ENCODE data around the gene MAN1A1. TPM values are rescaled to one million over a fixed set of nuclear protein-coding genes. Genes with fewer than 3 reads are reported as not detected.

MAN1A1 gene
- total and polyA plus RNA-seq, 4 donors, result 11.7 to 60.4 (median 33.7) TPM

DNA sequence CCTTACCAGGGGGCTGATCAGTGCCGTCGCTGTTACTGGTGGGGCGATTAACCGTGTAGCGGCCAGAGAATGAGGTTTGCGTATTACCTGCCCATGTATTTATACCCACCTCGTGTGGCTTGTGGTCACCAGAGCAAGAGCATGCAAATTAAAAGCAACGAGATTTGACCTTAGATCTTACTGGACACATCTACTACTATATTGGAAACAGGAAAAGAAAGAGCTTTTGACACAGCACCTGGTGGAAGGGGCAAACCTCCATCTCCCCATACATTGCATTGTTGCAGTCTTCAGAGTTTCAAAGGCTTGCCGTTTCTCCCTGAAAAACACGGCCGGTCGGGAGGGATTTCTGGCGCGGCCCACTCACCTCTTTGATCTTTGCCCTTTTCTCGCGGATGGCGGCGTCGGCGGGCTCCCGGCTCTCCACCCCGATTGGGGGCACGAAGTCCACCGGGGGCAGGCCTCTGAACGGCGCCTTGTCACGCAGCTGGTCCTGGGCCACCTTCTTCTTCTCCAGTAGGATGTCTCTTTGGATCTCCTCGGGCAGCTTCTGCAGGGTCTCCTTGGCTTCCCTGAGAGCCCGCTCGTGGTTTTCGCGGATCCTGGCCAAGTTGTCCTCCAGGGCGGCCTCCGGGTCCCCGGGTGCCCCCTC lies 1.3 kb downstream of the MAN1A1 start:
- Histone ChIP-seq H3K4me3 (ENCODE audit: low read depth, low read length) (peak overlapping the region; percentile 79), H3K27me3 (ENCODE audit: control insufficient read depth, insufficient read depth, low read length) (peaks cover 7% of the 10 kb centered on the region), H3K9me3 (ENCODE audit: control insufficient read depth, insufficient read depth, low read length) (no peaks in the 10 kb centered on the region), H3K4me1 (ENCODE audit: control insufficient read depth, insufficient read depth, low read length) (peaks cover 7% of the 10 kb centered on the region), H3K36me3 (ENCODE audit: control insufficient read depth, insufficient read depth, low read length) (no peaks in the 10 kb centered on the region), H3K27ac (ENCODE audit: low read depth, low read length) (peak overlapping the region; percentile 3)
- 4% methylated on average over 28 of the region's 35 CpGs for WGBS (ENCODE audit: insufficient coverage)
- DNase-seq (ENCODE audit: low read depth in 4 of 6, low spot score in 6 of 6), result peak in 3 of 6 donors; percentile 11 to 33 (median 13)

DNA sequence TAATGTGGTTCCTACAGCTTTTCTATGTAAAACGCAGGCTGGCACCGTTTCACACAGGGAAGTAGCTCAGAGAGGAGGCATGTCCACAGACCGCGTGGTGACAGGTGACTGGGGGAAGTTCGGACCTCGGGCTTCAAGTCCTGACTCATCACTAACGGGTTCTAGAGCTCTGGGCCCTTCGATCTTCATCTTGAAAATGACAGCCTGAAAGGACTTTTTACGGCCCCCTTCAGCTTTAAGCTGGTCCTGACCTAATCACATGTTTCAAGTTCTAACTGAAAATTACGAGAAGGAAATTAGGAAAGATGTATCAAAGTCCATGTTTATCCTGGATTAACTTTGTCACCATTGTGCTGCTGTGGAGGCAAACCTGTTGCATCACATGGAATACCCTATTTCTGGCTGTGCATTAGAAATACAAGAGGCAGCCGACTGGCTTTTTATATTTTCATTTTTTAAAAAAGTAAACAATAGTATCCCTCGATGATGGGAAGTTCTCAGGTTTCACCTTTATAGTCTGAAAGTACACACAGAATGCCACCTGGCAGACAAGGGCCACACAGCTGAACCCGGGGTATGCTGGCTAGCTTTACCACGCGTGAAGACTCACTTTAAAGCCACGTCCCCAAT lies 2.0 kb downstream of the MAN1A1 start:
- peaks cover 7% of the 10 kb centered on the region for H3K4me1 ChIP-seq (ENCODE audit: control insufficient read depth, insufficient read depth, low read length)
- H3K4me3 ChIP-seq (ENCODE audit: low read depth, low read length), result peak overlapping the region; percentile 79
- peaks cover 7% of the 10 kb centered on the region for H3K27me3 ChIP-seq (ENCODE audit: control insufficient read depth, insufficient read depth, low read length)
- WGBS (ENCODE audit: insufficient coverage), result 60% methylated on average over 13 of the region's 16 CpGs
- no peaks in the 10 kb centered on the region for H3K9me3 ChIP-seq (ENCODE audit: control insufficient read depth, insufficient read depth, low read length)
- DNase-seq (ENCODE audit: low read depth in 4 of 6, low spot score in 6 of 6), result peak in 1 of 6 donors; percentile 21
- H3K36me3 ChIP-seq (ENCODE audit: control insufficient read depth, insufficient read depth, low read length), result no peaks in the 10 kb centered on the region
- no peak overlapping the region for H3K27ac ChIP-seq (ENCODE audit: low read depth, low read length)

DNA sequence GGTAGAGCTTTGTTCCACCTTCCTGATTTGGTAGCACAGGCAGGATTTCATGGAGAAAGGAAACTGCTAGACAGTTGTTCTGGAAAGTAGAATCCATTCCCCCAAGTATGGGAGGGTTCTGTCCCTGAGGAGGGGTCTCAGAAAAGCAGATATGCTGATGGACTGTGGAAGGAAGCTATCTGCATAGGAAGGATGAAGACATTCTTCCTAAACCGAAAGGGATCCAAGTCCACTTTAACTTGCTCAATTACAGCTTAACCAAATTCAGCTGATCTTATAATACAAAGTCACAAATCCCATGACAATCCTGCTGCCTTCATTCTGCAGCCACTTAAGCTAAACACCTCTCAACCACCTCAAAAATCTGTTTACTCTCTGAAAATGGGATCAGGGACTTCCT lies 2.6 kb downstream of the MAN1A1 start:
- WGBS (ENCODE audit: insufficient coverage), result 100% methylated on average over 1 of the region's 1 CpG
- Histone ChIP-seq H3K27ac (ENCODE audit: low read depth, low read length) (no peak overlapping the region), H3K36me3 (ENCODE audit: control insufficient read depth, insufficient read depth, low read length) (no peaks in the 10 kb centered on the region), H3K4me1 (ENCODE audit: control insufficient read depth, insufficient read depth, low read length) (peaks cover 7% of the 10 kb centered on the region), H3K4me3 (ENCODE audit: low read depth, low read length) (peak overlapping the region; percentile 19), H3K9me3 (ENCODE audit: control insufficient read depth, insufficient read depth, low read length) (no peaks in the 10 kb centered on the region), H3K27me3 (ENCODE audit: control insufficient read depth, insufficient read depth, low read length) (peaks cover 7% of the 10 kb centered on the region)
- DNase-seq (ENCODE audit: low read depth in 4 of 6, low spot score in 6 of 6), result peak in 1 of 6 donors; percentile 17

DNA sequence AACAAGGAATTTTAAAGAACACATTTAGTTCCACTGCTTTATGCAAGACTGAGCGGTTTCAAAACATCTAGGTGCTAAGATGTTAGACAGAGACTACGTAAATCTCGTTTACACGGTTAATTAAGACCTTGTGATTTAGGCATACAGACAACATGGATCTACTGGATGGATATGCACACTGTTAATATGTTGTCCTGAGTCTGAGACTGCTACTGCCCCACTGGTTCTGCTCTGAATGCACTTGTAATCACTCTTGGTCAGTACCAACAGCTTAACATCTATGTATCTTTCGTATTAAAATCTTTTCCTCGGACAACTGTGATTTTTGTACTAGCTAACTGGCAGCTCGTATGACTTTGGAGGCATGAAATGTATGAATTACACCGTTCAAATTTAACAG lies 3.1 kb downstream of the MAN1A1 start:
- peaks cover 7% of the 10 kb centered on the region for H3K4me1 ChIP-seq (ENCODE audit: control insufficient read depth, insufficient read depth, low read length)
- peak in 1 of 6 donors; percentile 26 for DNase-seq (ENCODE audit: low read depth in 4 of 6, low spot score in 6 of 6)
- peak overlapping the region; percentile 19 for H3K4me3 ChIP-seq (ENCODE audit: low read depth, low read length)
- H3K27me3 ChIP-seq (ENCODE audit: control insufficient read depth, insufficient read depth, low read length), result peaks cover 7% of the 10 kb centered on the region
- H3K27ac ChIP-seq (ENCODE audit: low read depth, low read length), result no peak overlapping the region
- no peaks in the 10 kb centered on the region for H3K9me3 ChIP-seq (ENCODE audit: control insufficient read depth, insufficient read depth, low read length)
- H3K36me3 ChIP-seq (ENCODE audit: control insufficient read depth, insufficient read depth, low read length), result no peaks in the 10 kb centered on the region
- WGBS (ENCODE audit: insufficient coverage), result 78% methylated on average over 5 of the region's 8 CpGs

DNA sequence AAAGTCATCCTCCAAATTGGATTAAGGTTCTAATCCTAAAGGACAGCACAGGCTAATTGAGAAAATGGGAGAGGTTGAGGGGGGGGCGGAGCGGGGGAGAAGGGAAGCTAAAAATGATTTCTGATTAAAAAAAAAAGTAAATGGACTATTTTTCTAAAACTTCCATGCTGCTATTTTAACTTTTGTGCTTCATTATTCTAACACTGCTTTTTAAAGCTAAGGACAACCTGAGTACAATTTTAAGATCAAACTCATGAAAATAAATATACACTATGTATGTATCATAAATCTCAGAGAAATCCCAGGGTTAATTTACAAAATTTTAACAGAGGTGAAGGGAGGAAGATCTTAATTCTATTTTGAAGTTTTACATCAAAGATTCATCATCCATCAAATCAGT lies 4.4 kb downstream of the MAN1A1 start:
- Histone ChIP-seq H3K27me3 (ENCODE audit: control insufficient read depth, insufficient read depth, low read length) (peaks cover under 1% of the 10 kb centered on the region), H3K9me3 (ENCODE audit: control insufficient read depth, insufficient read depth, low read length) (no peaks in the 10 kb centered on the region), H3K36me3 (ENCODE audit: control insufficient read depth, insufficient read depth, low read length) (no peaks in the 10 kb centered on the region), H3K27ac (ENCODE audit: low read depth, low read length) (no peak overlapping the region), H3K4me3 (ENCODE audit: low read depth, low read length) (no peak overlapping the region), H3K4me1 (ENCODE audit: control insufficient read depth, insufficient read depth, low read length) (peaks cover 11% of the 10 kb centered on the region)
- no CpG with 5 or more reads among the region's 2 CpGs for WGBS (ENCODE audit: insufficient coverage)
- no peak for DNase-seq (ENCODE audit: low read depth in 4 of 6, low spot score in 6 of 6)

DNA sequence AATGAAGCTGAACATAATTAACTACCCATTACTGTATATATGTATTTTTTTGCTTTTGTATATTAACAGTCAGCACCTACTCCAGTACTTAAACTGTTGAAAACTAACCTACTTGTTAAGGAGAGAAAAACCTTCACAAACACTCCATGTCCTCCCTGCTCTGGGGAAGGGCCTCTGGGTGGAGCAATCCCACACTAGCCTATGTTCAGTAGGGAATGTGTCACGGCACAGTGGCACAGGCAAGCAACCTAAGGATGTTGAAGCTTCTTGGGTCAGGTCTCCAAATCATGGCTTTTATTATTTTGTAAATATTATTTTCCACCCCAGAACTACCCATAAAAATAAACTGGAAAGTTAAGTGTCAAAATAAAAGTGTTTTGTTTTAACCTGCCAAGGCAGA lies 5.3 kb downstream of the MAN1A1 start:
- WGBS (ENCODE audit: insufficient coverage), result no CpG with 5 or more reads among the region's 1 CpG
- Histone ChIP-seq H3K4me3 (ENCODE audit: low read depth, low read length) (no peak overlapping the region), H3K27me3 (ENCODE audit: control insufficient read depth, insufficient read depth, low read length) (no peaks in the 10 kb centered on the region), H3K27ac (ENCODE audit: low read depth, low read length) (no peak overlapping the region), H3K9me3 (ENCODE audit: control insufficient read depth, insufficient read depth, low read length) (no peaks in the 10 kb centered on the region), H3K4me1 (ENCODE audit: control insufficient read depth, insufficient read depth, low read length) (peaks cover 7% of the 10 kb centered on the region), H3K36me3 (ENCODE audit: control insufficient read depth, insufficient read depth, low read length) (no peaks in the 10 kb centered on the region)
- DNase-seq (ENCODE audit: low read depth in 4 of 6, low spot score in 6 of 6), result peak in 1 of 6 donors; percentile 19

DNA sequence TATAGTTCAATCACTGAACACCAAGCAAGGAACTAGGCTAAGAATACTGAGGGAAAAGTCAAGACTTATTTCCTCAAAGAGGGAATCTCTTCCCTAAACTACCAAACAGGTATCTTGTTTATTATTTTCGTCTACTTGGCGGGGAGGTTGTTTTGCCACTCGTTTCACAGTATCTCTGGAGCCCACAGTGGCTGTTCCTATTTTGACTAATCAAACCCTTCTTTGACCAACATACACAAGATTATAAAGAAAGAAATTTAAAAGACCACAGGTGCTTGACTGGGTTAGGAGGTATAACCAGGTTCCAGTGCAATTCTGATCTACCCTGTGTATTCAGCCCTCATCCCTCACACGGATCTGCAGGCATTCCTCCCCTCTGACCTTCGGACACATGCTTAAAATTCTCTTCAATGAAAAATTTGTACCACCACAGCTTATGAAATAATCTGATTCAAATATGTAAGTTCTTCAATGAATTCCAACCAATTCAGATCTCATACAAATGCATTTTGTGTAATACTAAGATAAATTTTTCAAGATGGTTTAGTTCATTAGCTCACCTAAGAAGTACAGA lies 5.9 kb downstream of the MAN1A1 start:
- Histone ChIP-seq H3K4me1 (ENCODE audit: control insufficient read depth, insufficient read depth, low read length) (peaks cover 7% of the 10 kb centered on the region), H3K27me3 (ENCODE audit: control insufficient read depth, insufficient read depth, low read length) (no peaks in the 10 kb centered on the region), H3K9me3 (ENCODE audit: control insufficient read depth, insufficient read depth, low read length) (no peaks in the 10 kb centered on the region), H3K36me3 (ENCODE audit: control insufficient read depth, insufficient read depth, low read length) (no peaks in the 10 kb centered on the region), H3K4me3 (ENCODE audit: low read depth, low read length) (no peak overlapping the region), H3K27ac (ENCODE audit: low read depth, low read length) (no peak overlapping the region)
- DNase-seq (ENCODE audit: low read depth in 4 of 6, low spot score in 6 of 6), result no peak
- WGBS (ENCODE audit: insufficient coverage), result no CpG with 5 or more reads among the region's 5 CpGs

DNA sequence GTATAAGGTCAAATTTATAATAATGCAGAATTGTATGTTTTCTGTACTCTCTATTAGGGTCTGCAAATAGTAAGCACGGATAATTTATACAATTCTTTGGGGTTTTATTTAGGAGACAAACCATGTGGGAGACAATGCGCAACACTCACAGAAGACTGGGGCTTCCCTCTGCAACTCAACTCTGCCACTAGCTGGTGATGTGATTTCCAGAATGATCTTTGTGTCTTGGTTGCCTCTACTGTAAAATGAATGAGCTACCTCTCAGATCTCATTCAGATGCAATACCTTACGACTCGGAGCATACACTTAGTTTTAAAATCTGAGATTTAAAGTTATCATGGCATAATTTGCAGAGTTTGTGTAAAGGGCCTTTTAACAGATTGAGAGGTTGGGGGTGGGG lies 6.4 kb downstream of the MAN1A1 start:
- no peak overlapping the region for H3K27ac ChIP-seq (ENCODE audit: low read depth, low read length)

DNA sequence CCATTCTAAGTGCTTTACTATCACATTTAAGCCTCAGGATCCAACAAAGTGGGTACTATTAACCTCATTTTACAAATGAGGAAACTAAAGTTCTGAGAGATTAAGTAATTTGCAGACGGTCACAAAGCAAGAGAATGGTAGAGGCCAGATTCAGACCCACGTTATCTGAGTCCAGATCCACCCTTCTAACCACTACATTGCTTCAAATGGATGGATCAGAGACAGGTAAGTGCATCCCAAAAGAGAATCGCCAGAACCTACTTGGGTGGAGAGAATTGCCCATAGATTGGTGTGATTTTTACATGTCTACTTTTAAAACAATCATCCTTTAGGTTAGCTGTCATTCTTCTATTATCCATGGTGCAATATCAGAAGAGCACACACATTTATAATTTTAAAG lies 7.1 kb downstream of the MAN1A1 start:
- H3K4me1 ChIP-seq (ENCODE audit: control insufficient read depth, insufficient read depth, low read length), result peaks cover 6% of the 10 kb centered on the region
- H3K27ac ChIP-seq (ENCODE audit: low read depth, low read length), result no peak overlapping the region
- no peak for DNase-seq (ENCODE audit: low read depth in 4 of 6, low spot score in 6 of 6)
- no CpG with 5 or more reads among the region's 3 CpGs for WGBS (ENCODE audit: insufficient coverage)
- no peaks in the 10 kb centered on the region for H3K27me3 ChIP-seq (ENCODE audit: control insufficient read depth, insufficient read depth, low read length)
- no peak overlapping the region for H3K4me3 ChIP-seq (ENCODE audit: low read depth, low read length)
- no peaks in the 10 kb centered on the region for H3K9me3 ChIP-seq (ENCODE audit: control insufficient read depth, insufficient read depth, low read length)
- H3K36me3 ChIP-seq (ENCODE audit: control insufficient read depth, insufficient read depth, low read length), result no peaks in the 10 kb centered on the region

More for the DNA sequence above, 6.4 kb downstream of the MAN1A1 start:
- Histone ChIP-seq H3K4me1 (ENCODE audit: control insufficient read depth, insufficient read depth, low read length) (peaks cover 7% of the 10 kb centered on the region), H3K4me3 (ENCODE audit: low read depth, low read length) (no peak overlapping the region), H3K36me3 (ENCODE audit: control insufficient read depth, insufficient read depth, low read length) (no peaks in the 10 kb centered on the region), H3K27me3 (ENCODE audit: control insufficient read depth, insufficient read depth, low read length) (no peaks in the 10 kb centered on the region), H3K9me3 (ENCODE audit: control insufficient read depth, insufficient read depth, low read length) (no peaks in the 10 kb centered on the region)
- no peak for DNase-seq (ENCODE audit: low read depth in 4 of 6, low spot score in 6 of 6)
- no CpG with 5 or more reads among the region's 4 CpGs for WGBS (ENCODE audit: insufficient coverage)

All from spinal cord (tissue), 10 donors.